Neural cell (in vitro differentiated cells): ENCODE results near the gene STYXL2. TPM values are rescaled to one million over a fixed set of nuclear protein-coding genes. Genes with fewer than 3 reads are reported as not detected.

Experiments used
- H2AFZ ChIP-seq: fragments of 200-600, 300-800 bp; sonication (generic), shearing (Covaris generic); 2 replicates; pipeline ENCODE4 v1.6.0; 2014; ENCODE audit warnings: low read depth, mild to moderate bottlenecking, antibody characterized with exemption, low read length, moderate library complexity
- H3F3A ChIP-seq: fragments of 200-600 bp; shearing (Covaris generic); 2 replicates; pipeline ENCODE4 v1.6.1; 2016; ENCODE audit warnings: mild to moderate bottlenecking, moderate library complexity, mixed read lengths, antibody characterized with exemption, low read length; ENCODE audit not compliant: insufficient read depth, poor library complexity, severe bottlenecking
- H3K27ac ChIP-seq: fragments of 200-600, 300-800 bp; sonication (generic), shearing (Covaris generic); 2 replicates; pipeline ENCODE4 v1.5.1; 2014; ENCODE audit warnings: mild to moderate bottlenecking, low read length, moderate library complexity
- H3K27me3 ChIP-seq: fragments of 300-800, 200-600 bp; sonication (generic), shearing (Covaris generic); 2 replicates; pipeline ENCODE4 v1.6.0; 2014; ENCODE audit warnings: mild to moderate bottlenecking, low read depth, low read length, moderate library complexity; ENCODE audit not compliant: insufficient read depth
- H3K36me3 ChIP-seq: fragments of 300-800, 200-600 bp; sonication (generic), shearing (Covaris generic); 2 replicates; pipeline ENCODE4 v1.5.1; 2014; ENCODE audit warnings: mild to moderate bottlenecking, antibody characterized with exemption, low read length, moderate library complexity; ENCODE audit not compliant: insufficient read depth
- H3K4me2 ChIP-seq: fragments of 300-800, 200-600 bp; sonication (generic), shearing (Covaris generic); 2 replicates; pipeline ENCODE4 v1.6.0; 2014; ENCODE audit warnings: mild to moderate bottlenecking, low read length
- H3K4me3 ChIP-seq: fragments of 300-800, 200-600 bp; sonication (generic), shearing (Covaris generic); 2 replicates; pipeline ENCODE4 v1.5.1; 2014; ENCODE audit warnings: mild to moderate bottlenecking, low read length, moderate library complexity
- H3K79me2 ChIP-seq: fragments of 200-600 bp; shearing (Covaris generic); replicated peaks from 2 replicates; pipeline ENCODE4 v1.6.0; 2014; ENCODE audit warnings: mild to moderate bottlenecking, low read length, moderate library complexity; ENCODE audit not compliant: insufficient read depth
- H3K9ac ChIP-seq: fragments of 300-800, 200-600 bp; sonication (generic), shearing (Covaris generic); 2 replicates; pipeline ENCODE4 v1.6.1; 2016; ENCODE audit warnings: mild to moderate bottlenecking, low read length, mixed read lengths
- H3K9me2 ChIP-seq: fragments of 200-600 bp; shearing (Covaris generic); 2 replicates; pipeline ENCODE4 v1.6.1; 2016; ENCODE audit warnings: mild to moderate bottlenecking, low read length, mixed read lengths; ENCODE audit not compliant: insufficient read depth
- H3K9me3 ChIP-seq: fragments of 200-600, 300-800 bp; sonication (generic), shearing (Covaris generic); 2 replicates; pipeline ENCODE4 v1.6.1; 2016; ENCODE audit warnings: mild to moderate bottlenecking, mixed run types, low read length, moderate library complexity, mixed read lengths
- H4K20me1 ChIP-seq: fragments of 200-600 bp; shearing (Covaris generic); 2 replicates; pipeline ENCODE4 v1.6.1; 2016; ENCODE audit warnings: mild to moderate bottlenecking, mixed run types; ENCODE audit not compliant: insufficient read depth
- CTCF ChIP-seq: fragments of 450-650 bp; IDR thresholded peaks from 2 replicates; pipeline ENCODE4 v1.5.1; 2014; ENCODE audit warnings: antibody characterized with exemption, mild to moderate bottlenecking, moderate library complexity; ENCODE audit not compliant: poor library complexity, severe bottlenecking
- EP300 ChIP-seq: fragments of 450-650 bp; conservative IDR thresholded peaks from 2 replicates; pipeline ENCODE4 v1.6.1; 2014; ENCODE audit warnings: antibody characterized with exemption, mild to moderate bottlenecking, moderate library complexity; ENCODE audit not compliant: poor library complexity, severe bottlenecking
- EZH2 ChIP-seq: fragments of 200-600, 300-800 bp; shearing (Covaris generic), sonication (generic); IDR thresholded peaks from 2 replicates; pipeline ENCODE4 v1.6.1; 2014; ENCODE audit warnings: antibody characterized with exemption, low read length, borderline replicate concordance, mild to moderate bottlenecking; ENCODE audit not compliant: insufficient read depth, poor library complexity, severe bottlenecking
- MXI1 ChIP-seq: fragments of 450-650 bp; conservative IDR thresholded peaks from 2 replicates; pipeline ENCODE4 v1.6.1; 2014; ENCODE audit warnings: antibody characterized with exemption, mild to moderate bottlenecking; ENCODE audit not compliant: poor library complexity, severe bottlenecking
- POLR2AphosphoS5 ChIP-seq: IDR thresholded peaks from 2 replicates; pipeline ENCODE4 v1.6.1; 2012
- RAD21 ChIP-seq: fragments of 450-650 bp; conservative IDR thresholded peaks from 2 replicates; pipeline ENCODE4 v1.6.1; 2014; ENCODE audit warnings: antibody characterized with exemption, mild to moderate bottlenecking, moderate library complexity
- REST ChIP-seq: IDR thresholded peaks from 2 replicates; pipeline ENCODE4 v1.6.1; 2012; ENCODE audit warnings: borderline replicate concordance
- SMC3 ChIP-seq: fragments of 450-650 bp; conservative IDR thresholded peaks from 2 replicates; pipeline ENCODE4 v1.6.1; 2014; ENCODE audit warnings: antibody characterized with exemption, mild to moderate bottlenecking, moderate library complexity; ENCODE audit not compliant: poor library complexity
- TAF1 ChIP-seq: IDR thresholded peaks from 2 replicates; pipeline ENCODE4 v1.6.1; 2012; ENCODE audit warnings: low read depth
- polyA plus RNA-seq: library from polyadenylated mRNA; depleted of rRNA; stranded (reverse); fragments of >200 nt; gene quantifications from 2 replicates; pipeline ENCODE4 v1.2.3, GENCODE V29; 2014

STYXL2 gene
- polyA plus RNA-seq, 1 donor from 2014 or later = not detected

- Histone ChIP-seq H4K20me1 (no peaks in the 10 kb centered on the region), H3K4me3 (no peak overlapping the region), H3K9me2 (no peaks in the 10 kb centered on the region), H2AFZ (no peak overlapping the region), H3K9me3 (no peaks in the 10 kb centered on the region), H3K27me3 (no peaks in the 10 kb centered on the region), H3F3A (no peaks in the 10 kb centered on the region), H3K27ac (no peak overlapping the region), H3K4me2 (no peak overlapping the region), H3K36me3 (no peaks in the 10 kb centered on the region), H3K9ac (no peak overlapping the region), H3K79me2 (no peaks in the 10 kb centered on the region)
- no peak for TF ChIP-seq REST
Observed at GRCh38 chr1:167082511-167083027, 11.3 kb upstream of the STYXL2 start.

GRCh38 chr1:167083066-167083665 lies 10.7 kb upstream of the STYXL2 start:
- Histone ChIP-seq H3K9me3 (no peaks in the 10 kb centered on the region), H3K36me3 (no peaks in the 10 kb centered on the region), H3K9me2 (no peaks in the 10 kb centered on the region), H2AFZ (no peak overlapping the region), H4K20me1 (no peaks in the 10 kb centered on the region), H3K27me3 (no peaks in the 10 kb centered on the region), H3F3A (no peaks in the 10 kb centered on the region), H3K79me2 (no peaks in the 10 kb centered on the region), H3K9ac (no peak overlapping the region), H3K4me3 (no peak overlapping the region), H3K4me2 (no peak overlapping the region), H3K27ac (no peak overlapping the region)
- no peak for TF ChIP-seq CTCF
- no peak for TF ChIP-seq RAD21
- TF ChIP-seq POLR2AphosphoS5 = no peak
- no peak for TF ChIP-seq EP300
- TF ChIP-seq EZH2 = no peak
- no peak for TF ChIP-seq SMC3
- no peak for TF ChIP-seq TAF1
- TF ChIP-seq MXI1 = no peak
- TF ChIP-seq REST = no peak
